Tibial artery (tissue), 4 donors: Measurements from ENCODE around the gene NAALADL1.

Experiments
- DNase-seq, 2 donors: peaks; one replicate each; pipeline ENCODE4 v3.0.0-alpha.2; 2019
- H3K27ac ChIP-seq, 2 donors: fragments of 200-600 bp; sonication (generic) in 1 of 2; 1 replicate in 1 of 2; 2 replicates in 1 of 2; pipeline ENCODE4 v1.5.1; 2018 to 2019; ENCODE audit warnings: mild to moderate bottlenecking in 1 of 2
- H3K27me3 ChIP-seq, 2 donors: fragments of 200-600 bp; sonication (generic) in 1 of 2; one replicate each; pipeline versions ENCODE4 v1.5.1 to v1.6.0; 2016 to 2019
- H3K36me3 ChIP-seq, 3 donors: fragments of 200-600 bp; sonication (generic) in 2 of 3; one replicate each; pipeline ENCODE4 v1.5.1; 2016 to 2019; ENCODE audit warnings: mild to moderate bottlenecking in 2 of 3
- H3K4me1 ChIP-seq, 4 donors: fragments of 200-600 bp; sonication (generic) in 2 of 4; 1 replicate in 3 of 4; 2 replicates in 1 of 4; pipeline ENCODE4 v1.5.1; 2016 to 2019
- H3K4me3 ChIP-seq, 2 donors: fragments of 200-600 bp; sonication (generic) in 1 of 2; 1 replicate in 1 of 2; 2 replicates in 1 of 2; pipeline ENCODE4 v1.5.1; 2018 to 2019; ENCODE audit warnings: mild to moderate bottlenecking in 2 of 2
- H3K9me3 ChIP-seq, 3 donors: fragments of 200-600 bp; sonication (generic) in 1 of 3; one replicate each; pipeline ENCODE4 v1.5.1; 2016 to 2019
- CTCF ChIP-seq, 2 experiments: fragments of 200-600 bp in 1 of 2; fragments of 450-650 bp in 1 of 2; IDR thresholded peaks; one replicate each; pipeline ENCODE4 v1.5.1; 2017 to 2019; ENCODE audit warnings: antibody characterized with exemption in 2 of 2, mild to moderate bottlenecking in 1 of 2, moderate library complexity in 1 of 2
- intact Hi-C: fragments of 100-400 bp; cut with DNase I; formaldehyde crosslinking; loops from one replicate; pipeline ENCODE4 v1.15.0; 2023; ENCODE audit warnings: low total_unique reads

Gene NAALADL1

GRCh38 chr11:65040520-65040846 is 17.9 kb downstream of the NAALADL1 start:
- H3K27me3 ChIP-seq = no peaks in the 10 kb centered on the region
- intact Hi-C loops = no loop called here
- peak overlapping the region; percentile 70 to 82 for H3K4me3 ChIP-seq
- H3K27ac ChIP-seq = peak overlapping the region; percentile 87 to 92
- H3K9me3 ChIP-seq = no peaks in the 10 kb centered on the region
- peaks cover 0 to 29% (median 18%) of the 10 kb centered on the region in 4 donors for H3K4me1 ChIP-seq
- peaks cover 24 to 62% (median 31%) of the 10 kb centered on the region in 3 donors for H3K36me3 ChIP-seq
- TF ChIP-seq CTCF (IDR thresholded peaks at IDR 0.05) = no peak
- no peak for DNase-seq

- TF ChIP-seq CTCF (IDR thresholded peaks at IDR 0.05) = no peak
- no peak overlapping the region for H3K4me3 ChIP-seq
- no peaks in the 10 kb centered on the region for H3K9me3 ChIP-seq
- peak overlapping the region; percentile 27 to 29 for H3K27ac ChIP-seq
- intact Hi-C loops = no loop called here
- peaks cover 0 to 15% (median 10%) of the 10 kb centered on the region in 4 donors for H3K4me1 ChIP-seq
- peaks cover 53 to 80% (median 58%) of the 10 kb centered on the region in 3 donors for H3K36me3 ChIP-seq
- no peaks in the 10 kb centered on the region for H3K27me3 ChIP-seq
- peak; percentile 38 to 84 for DNase-seq
Measured at GRCh38 chr11:65036931-65037330, 21.4 kb downstream of the NAALADL1 start.

- H3K9me3 ChIP-seq = no peaks in the 10 kb centered on the region
- no peak for TF ChIP-seq CTCF (IDR thresholded peaks at IDR 0.05)
- no peak overlapping the region for H3K27ac ChIP-seq
- no peaks in the 10 kb centered on the region for H3K27me3 ChIP-seq
- DNase-seq = no peak
- intact Hi-C loops = no loop called here
- H3K36me3 ChIP-seq = peaks cover 60 to 91% (median 65%) of the 10 kb centered on the region in 3 donors
- peaks cover 0 to 11% (median 5%) of the 10 kb centered on the region in 4 donors for H3K4me1 ChIP-seq
- H3K4me3 ChIP-seq = no peak overlapping the region
Measured at GRCh38 chr11:65035579-65035978, 22.8 kb downstream of the NAALADL1 start.

- H3K27me3 ChIP-seq = no peaks in the 10 kb centered on the region
- H3K9me3 ChIP-seq = no peaks in the 10 kb centered on the region
- peaks cover 60 to 85% (median 65%) of the 10 kb centered on the region in 3 donors for H3K36me3 ChIP-seq
- H3K4me1 ChIP-seq = peaks cover 0 to 5% (median 2%) of the 10 kb centered on the region in 4 donors
- H3K27ac ChIP-seq = no peak overlapping the region
- intact Hi-C loops = no loop called here
- H3K4me3 ChIP-seq = no peak overlapping the region
- no peak for TF ChIP-seq CTCF (IDR thresholded peaks at IDR 0.05)
- DNase-seq = no peak
Measured at GRCh38 chr11:65034423-65034822, 23.9 kb downstream of the NAALADL1 start.

- Histone ChIP-seq H3K4me3 (no peak overlapping the region), H3K4me1 (peaks cover 0 to 19% (median 12%) of the 10 kb centered on the region in 4 donors), H3K27ac (no peak overlapping the region), H3K36me3 (peaks cover 49 to 63% (median 52%) of the 10 kb centered on the region in 3 donors), H3K27me3 (no peaks in the 10 kb centered on the region), H3K9me3 (no peaks in the 10 kb centered on the region)
- no peak for DNase-seq
- no peak for TF ChIP-seq CTCF (IDR thresholded peaks at IDR 0.05)
- intact Hi-C loops = no loop called here
Measured at GRCh38 chr11:65032216-65032615, 26.1 kb downstream of the NAALADL1 start.
